WTC11 (cell line): ENCODE results near the gene HNRNPM. TPM values are rescaled to one million over a fixed set of nuclear protein-coding genes. Genes with fewer than 3 reads are reported as not detected.

ENCODE experiments used
- ATAC-seq: fragments of 200-7000 bp; cut with Tn5 transposase; 2 replicates; pipeline ENCODE4 v1.10.0; 2021; ENCODE audit warnings: mild to moderate bottlenecking, moderate library complexity
- CTCF ChIA-PET: fragments of 300-600 bp; sonication (Branson Sonifier 250); formaldehyde crosslinking; loops from one replicate; lab custom pipeline; 2021; ENCODE audit warnings: antibody characterized with exemption; lab: Charles Lee
- POLR2A ChIA-PET: fragments of 350-600 bp; sonication (Branson Sonifier 250); formaldehyde crosslinking; loops from one replicate; lab custom pipeline; 2021; ENCODE audit warnings: antibody characterized with exemption; lab: Charles Lee
- DNase-seq: peaks from one replicate; pipeline ENCODE4 v3.0.0; 2021; ENCODE audit warnings: low spot score
- H3K27ac Mint-ChIP-seq: 2 replicates; pipeline ENCODE4 v1.8.0; 2021; ENCODE audit warnings: mixed read lengths
- H3K27me3 Mint-ChIP-seq: 2 replicates; pipeline ENCODE4 v1.8.0; 2021; ENCODE audit warnings: low read depth, mild to moderate bottlenecking, moderate library complexity, mixed read lengths
- H3K36me3 Mint-ChIP-seq: 2 replicates; pipeline ENCODE4 v1.8.0; 2021; ENCODE audit warnings: mixed read lengths
- H3K4me1 Mint-ChIP-seq: 2 replicates; pipeline ENCODE4 v1.8.0; 2022; ENCODE audit warnings: mixed read lengths
- H3K4me3 Mint-ChIP-seq: 2 replicates; pipeline ENCODE4 v1.8.0; 2021; ENCODE audit warnings: mild to moderate bottlenecking, moderate library complexity, mixed read lengths
- H3K9me3 Mint-ChIP-seq: 2 replicates; pipeline ENCODE4 v1.8.0; 2021; ENCODE audit warnings: mixed read lengths
- ATF1 ChIP-seq: sonication (generic); formaldehyde crosslinking; IDR thresholded peaks from 2 replicates; pipeline ENCODE4 v1.8.1; 2023; ENCODE audit warnings: mild to moderate bottlenecking, moderate library complexity, missing genetic modification reagents
- CBFB ChIP-seq: sonication (generic); formaldehyde crosslinking; IDR thresholded peaks from 2 replicates; pipeline ENCODE4 v1.8.1; 2022; ENCODE audit warnings: mild to moderate bottlenecking, low read depth, missing genetic modification reagents
- CREB1 ChIP-seq: sonication (generic); formaldehyde crosslinking; IDR thresholded peaks from 2 replicates; pipeline ENCODE4 v1.8.0; 2023; ENCODE audit warnings: mild to moderate bottlenecking, missing genetic modification reagents
- EMX1 ChIP-seq: fragments of 250-450 bp; sonication (Bioruptor Pico); IDR thresholded peaks from 2 replicates; pipeline ENCODE4 v1.8.0; 2021; ENCODE audit warnings: mild to moderate bottlenecking
- FOXJ3 ChIP-seq: sonication (generic); formaldehyde crosslinking; IDR thresholded peaks from 2 replicates; pipeline ENCODE4 v1.9.0; 2021; ENCODE audit warnings: missing genetic modification reagents, mild to moderate bottlenecking, borderline replicate concordance
- FOXK1 ChIP-seq: sonication (generic); formaldehyde crosslinking; IDR thresholded peaks from 2 replicates; pipeline ENCODE4 v1.8.0; 2022; ENCODE audit warnings: mild to moderate bottlenecking, moderate library complexity, missing genetic modification reagents
- GTF2I ChIP-seq: fragments of 250-450 bp; sonication (Bioruptor Pico); conservative IDR thresholded peaks from 2 replicates; pipeline ENCODE4 v1.4.0; 2021; ENCODE audit warnings: mild to moderate bottlenecking
- IRF2 ChIP-seq: sonication (generic); formaldehyde crosslinking; IDR thresholded peaks from 2 replicates; pipeline ENCODE4 v1.8.0; 2022; ENCODE audit warnings: low read depth, missing genetic modification reagents, borderline replicate concordance
- JUN ChIP-seq: sonication (generic); formaldehyde crosslinking; IDR thresholded peaks from 2 replicates; pipeline ENCODE4 v1.8.0; 2023; ENCODE audit warnings: mild to moderate bottlenecking, missing genetic modification reagents
- NFE2L1 ChIP-seq: sonication (generic); formaldehyde crosslinking; IDR thresholded peaks from 2 replicates; pipeline ENCODE4 v1.8.1; 2023; ENCODE audit warnings: missing genetic modification reagents
- NFYB ChIP-seq: sonication (generic); formaldehyde crosslinking; conservative IDR thresholded peaks from 2 replicates; pipeline ENCODE4 v1.8.0; 2022; ENCODE audit warnings: low read depth, missing genetic modification reagents
- NR3C1 ChIP-seq: sonication (generic); formaldehyde crosslinking; conservative IDR thresholded peaks from 2 replicates; pipeline ENCODE4 v1.8.1; 2023; ENCODE audit warnings: low read depth, mild to moderate bottlenecking, missing genetic modification reagents
- RORB ChIP-seq: fragments of 250-450 bp; sonication (Bioruptor Pico); IDR thresholded peaks from 2 replicates; pipeline ENCODE4 v1.9.0; 2021; ENCODE audit warnings: mild to moderate bottlenecking
- SMAD3 ChIP-seq: sonication (generic); formaldehyde crosslinking; IDR thresholded peaks from 2 replicates; pipeline ENCODE4 v1.8.0; 2022; ENCODE audit warnings: missing genetic modification reagents, mild to moderate bottlenecking, borderline replicate concordance
- TEAD1 ChIP-seq: sonication (generic); formaldehyde crosslinking; IDR thresholded peaks from 2 replicates; pipeline ENCODE4 v1.8.0; 2022; ENCODE audit warnings: mild to moderate bottlenecking, missing genetic modification reagents
- ZNF219 ChIP-seq: sonication (generic); formaldehyde crosslinking; IDR thresholded peaks from 2 replicates; pipeline ENCODE4 v1.8.0; 2023; ENCODE audit warnings: missing genetic modification reagents, mild to moderate bottlenecking, borderline replicate concordance
- ZNF317 ChIP-seq: sonication (generic); formaldehyde crosslinking; IDR thresholded peaks from 2 replicates; pipeline ENCODE4 v1.8.1; 2023; ENCODE audit warnings: low read depth, mild to moderate bottlenecking, moderate library complexity, missing genetic modification reagents, borderline replicate concordance
- ZNF671 ChIP-seq: fragments of 250-450 bp; sonication (Bioruptor Pico); IDR thresholded peaks from 2 replicates; pipeline ENCODE4 v1.8.0; 2021; ENCODE audit warnings: mild to moderate bottlenecking
- total RNA-seq: library from RNA; stranded (reverse); gene quantifications from 3 replicates; pipeline ENCODE4 v1.2.3, GENCODE V29; 2021
- TF ChIP-seq, protein P1 (sequence below): fragments of 250-450 bp; sonication (Bioruptor Pico); IDR thresholded peaks from 2 replicates; pipeline ENCODE4 v1.9.0; 2021; ENCODE audit warnings: moderate library complexity, mild to moderate bottlenecking, inconsistent platforms, borderline replicate concordance
- TF ChIP-seq, protein P2 (sequence below): sonication (generic); formaldehyde crosslinking; conservative IDR thresholded peaks from 2 replicates; pipeline ENCODE4 v1.8.1; 2023; ENCODE audit warnings: mild to moderate bottlenecking, low read depth, missing genetic modification reagents, moderate library complexity
- TF ChIP-seq, protein P3 (sequence below): sonication (generic); formaldehyde crosslinking; IDR thresholded peaks from 2 replicates; pipeline ENCODE4 v1.8.0; 2023; ENCODE audit warnings: mild to moderate bottlenecking, missing genetic modification reagents
- TF ChIP-seq, protein P4 (sequence below): fragments of 250-450 bp; sonication (Bioruptor Pico); IDR thresholded peaks from 2 replicates; pipeline ENCODE4 v1.8.0; 2021; ENCODE audit warnings: mild to moderate bottlenecking
- TF ChIP-seq, protein P5 (sequence below): fragments of 200-600 bp; IDR thresholded peaks from 2 replicates; pipeline ENCODE4 v1.8.0; 2022; ENCODE audit warnings: antibody characterized with exemption
- TF ChIP-seq, protein P6 (sequence below): sonication (generic); formaldehyde crosslinking; conservative IDR thresholded peaks from 2 replicates; pipeline ENCODE4 v1.8.1; 2022; ENCODE audit warnings: mild to moderate bottlenecking, missing genetic modification reagents

Gene HNRNPM
- total RNA-seq, 1 experiment from 2014 or later: 416 TPM

DNA sequence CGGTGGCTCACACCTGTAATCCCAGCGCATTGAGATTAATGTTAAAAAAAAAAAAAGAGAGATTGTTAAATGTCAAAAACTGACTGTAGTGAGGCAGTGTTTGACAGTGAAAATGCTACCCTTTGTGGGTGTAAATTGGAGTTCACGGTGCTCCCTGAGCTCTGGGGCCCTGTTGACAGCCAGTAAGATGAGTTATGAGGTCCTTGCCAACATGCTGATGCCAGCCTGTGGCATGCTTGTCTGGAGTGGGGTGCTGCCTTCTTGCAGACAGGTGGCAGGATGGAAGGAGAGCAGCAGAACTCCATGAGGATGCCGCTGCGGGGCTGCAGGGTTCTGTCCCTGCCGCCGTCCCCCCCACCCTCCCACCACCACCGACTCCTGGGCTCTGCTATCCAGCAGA is 31.7 kb downstream of the HNRNPM start (continued):
- no peak for TF ChIP-seq IRF2 (CRISPR knock-in tag)
- TF ChIP-seq FOXJ3 (CRISPR knock-in tag): no peak
- TF ChIP-seq, protein P1, sequence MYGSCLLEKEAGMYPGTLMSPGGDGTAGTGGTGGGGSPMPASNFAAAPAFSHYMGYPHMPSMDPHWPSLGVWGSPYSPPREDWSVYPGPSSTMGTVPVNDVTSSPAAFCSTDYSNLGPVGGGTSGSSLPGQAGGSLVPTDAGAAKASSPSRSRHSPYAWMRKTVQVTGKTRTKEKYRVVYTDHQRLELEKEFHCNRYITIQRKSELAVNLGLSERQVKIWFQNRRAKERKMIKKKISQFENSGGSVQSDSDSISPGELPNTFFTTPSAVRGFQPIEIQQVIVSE: no peak
- TF ChIP-seq CREB1 (CRISPR knock-in tag): no peak
- no peak for TF ChIP-seq CBFB
- TF ChIP-seq, protein P2, sequence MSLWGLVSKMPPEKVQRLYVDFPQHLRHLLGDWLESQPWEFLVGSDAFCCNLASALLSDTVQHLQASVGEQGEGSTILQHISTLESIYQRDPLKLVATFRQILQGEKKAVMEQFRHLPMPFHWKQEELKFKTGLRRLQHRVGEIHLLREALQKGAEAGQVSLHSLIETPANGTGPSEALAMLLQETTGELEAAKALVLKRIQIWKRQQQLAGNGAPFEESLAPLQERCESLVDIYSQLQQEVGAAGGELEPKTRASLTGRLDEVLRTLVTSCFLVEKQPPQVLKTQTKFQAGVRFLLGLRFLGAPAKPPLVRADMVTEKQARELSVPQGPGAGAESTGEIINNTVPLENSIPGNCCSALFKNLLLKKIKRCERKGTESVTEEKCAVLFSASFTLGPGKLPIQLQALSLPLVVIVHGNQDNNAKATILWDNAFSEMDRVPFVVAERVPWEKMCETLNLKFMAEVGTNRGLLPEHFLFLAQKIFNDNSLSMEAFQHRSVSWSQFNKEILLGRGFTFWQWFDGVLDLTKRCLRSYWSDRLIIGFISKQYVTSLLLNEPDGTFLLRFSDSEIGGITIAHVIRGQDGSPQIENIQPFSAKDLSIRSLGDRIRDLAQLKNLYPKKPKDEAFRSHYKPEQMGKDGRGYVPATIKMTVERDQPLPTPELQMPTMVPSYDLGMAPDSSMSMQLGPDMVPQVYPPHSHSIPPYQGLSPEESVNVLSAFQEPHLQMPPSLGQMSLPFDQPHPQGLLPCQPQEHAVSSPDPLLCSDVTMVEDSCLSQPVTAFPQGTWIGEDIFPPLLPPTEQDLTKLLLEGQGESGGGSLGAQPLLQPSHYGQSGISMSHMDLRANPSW (CRISPR knock-in tag): no peak
- no peak for TF ChIP-seq ZNF671 (CRISPR knock-in tag)
- TF ChIP-seq, protein P3, sequence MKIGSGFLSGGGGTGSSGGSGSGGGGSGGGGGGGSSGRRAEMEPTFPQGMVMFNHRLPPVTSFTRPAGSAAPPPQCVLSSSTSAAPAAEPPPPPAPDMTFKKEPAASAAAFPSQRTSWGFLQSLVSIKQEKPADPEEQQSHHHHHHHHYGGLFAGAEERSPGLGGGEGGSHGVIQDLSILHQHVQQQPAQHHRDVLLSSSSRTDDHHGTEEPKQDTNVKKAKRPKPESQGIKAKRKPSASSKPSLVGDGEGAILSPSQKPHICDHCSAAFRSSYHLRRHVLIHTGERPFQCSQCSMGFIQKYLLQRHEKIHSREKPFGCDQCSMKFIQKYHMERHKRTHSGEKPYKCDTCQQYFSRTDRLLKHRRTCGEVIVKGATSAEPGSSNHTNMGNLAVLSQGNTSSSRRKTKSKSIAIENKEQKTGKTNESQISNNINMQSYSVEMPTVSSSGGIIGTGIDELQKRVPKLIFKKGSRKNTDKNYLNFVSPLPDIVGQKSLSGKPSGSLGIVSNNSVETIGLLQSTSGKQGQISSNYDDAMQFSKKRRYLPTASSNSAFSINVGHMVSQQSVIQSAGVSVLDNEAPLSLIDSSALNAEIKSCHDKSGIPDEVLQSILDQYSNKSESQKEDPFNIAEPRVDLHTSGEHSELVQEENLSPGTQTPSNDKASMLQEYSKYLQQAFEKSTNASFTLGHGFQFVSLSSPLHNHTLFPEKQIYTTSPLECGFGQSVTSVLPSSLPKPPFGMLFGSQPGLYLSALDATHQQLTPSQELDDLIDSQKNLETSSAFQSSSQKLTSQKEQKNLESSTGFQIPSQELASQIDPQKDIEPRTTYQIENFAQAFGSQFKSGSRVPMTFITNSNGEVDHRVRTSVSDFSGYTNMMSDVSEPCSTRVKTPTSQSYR (CRISPR knock-in tag): no peak

DNA sequence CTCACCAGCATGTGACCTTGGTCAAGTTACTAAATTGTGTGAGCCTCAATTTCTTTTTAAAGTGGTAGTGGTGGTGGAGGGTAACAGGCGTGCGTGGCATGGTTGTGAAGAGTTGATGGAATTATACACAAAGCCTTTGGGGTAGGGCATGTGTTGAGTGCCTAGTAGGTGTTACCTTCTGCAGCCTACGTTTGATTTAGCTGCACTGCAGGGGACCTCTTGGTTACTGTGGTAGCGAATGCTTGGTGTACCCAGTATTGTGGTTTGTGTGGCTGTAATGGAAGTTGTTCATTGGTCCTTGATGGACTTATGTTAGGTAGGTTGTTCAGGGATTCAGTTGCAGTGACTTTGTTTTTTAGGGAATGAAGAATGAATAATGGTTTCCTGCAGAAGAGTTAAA is 33.1 kb downstream of the HNRNPM start:
- H3K4me3 Mint-ChIP-seq: no peak overlapping the region
- no peaks in the 10 kb centered on the region for H3K9me3 Mint-ChIP-seq
- ChIA-PET POLR2A (no interaction called here), CTCF (no interaction called here)
- H3K4me1 Mint-ChIP-seq: peaks cover 11% of the 10 kb centered on the region; the same call in 1 of the 2 replicates
- H3K36me3 Mint-ChIP-seq: peaks cover 85% of the 10 kb centered on the region
- ATAC-seq (no peak), DNase-seq (no peak)
- TF ChIP-seq NR3C1 (CRISPR knock-in tag): no peak
- no peak for TF ChIP-seq JUN (CRISPR knock-in tag)
- no peak for TF ChIP-seq RORB
- TF ChIP-seq TEAD1 (CRISPR knock-in tag): no peak
- no peak for TF ChIP-seq FOXK1 (CRISPR knock-in tag)
- no peak for TF ChIP-seq SMAD3 (CRISPR knock-in tag)
- no peak for TF ChIP-seq GTF2I (CRISPR knock-in tag)
- TF ChIP-seq, protein P3 (CRISPR knock-in tag): no peak
- no peak for TF ChIP-seq ZNF219 (CRISPR knock-in tag)
- TF ChIP-seq, protein P4, sequence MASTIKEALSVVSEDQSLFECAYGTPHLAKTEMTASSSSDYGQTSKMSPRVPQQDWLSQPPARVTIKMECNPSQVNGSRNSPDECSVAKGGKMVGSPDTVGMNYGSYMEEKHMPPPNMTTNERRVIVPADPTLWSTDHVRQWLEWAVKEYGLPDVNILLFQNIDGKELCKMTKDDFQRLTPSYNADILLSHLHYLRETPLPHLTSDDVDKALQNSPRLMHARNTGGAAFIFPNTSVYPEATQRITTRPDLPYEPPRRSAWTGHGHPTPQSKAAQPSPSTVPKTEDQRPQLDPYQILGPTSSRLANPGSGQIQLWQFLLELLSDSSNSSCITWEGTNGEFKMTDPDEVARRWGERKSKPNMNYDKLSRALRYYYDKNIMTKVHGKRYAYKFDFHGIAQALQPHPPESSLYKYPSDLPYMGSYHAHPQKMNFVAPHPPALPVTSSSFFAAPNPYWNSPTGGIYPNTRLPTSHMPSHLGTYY: no peak
- no peak for TF ChIP-seq EMX1
- no peak for TF ChIP-seq ATF1 (CRISPR knock-in tag)
- no peak for TF ChIP-seq ZNF317 (CRISPR knock-in tag)
- TF ChIP-seq, protein P5, sequence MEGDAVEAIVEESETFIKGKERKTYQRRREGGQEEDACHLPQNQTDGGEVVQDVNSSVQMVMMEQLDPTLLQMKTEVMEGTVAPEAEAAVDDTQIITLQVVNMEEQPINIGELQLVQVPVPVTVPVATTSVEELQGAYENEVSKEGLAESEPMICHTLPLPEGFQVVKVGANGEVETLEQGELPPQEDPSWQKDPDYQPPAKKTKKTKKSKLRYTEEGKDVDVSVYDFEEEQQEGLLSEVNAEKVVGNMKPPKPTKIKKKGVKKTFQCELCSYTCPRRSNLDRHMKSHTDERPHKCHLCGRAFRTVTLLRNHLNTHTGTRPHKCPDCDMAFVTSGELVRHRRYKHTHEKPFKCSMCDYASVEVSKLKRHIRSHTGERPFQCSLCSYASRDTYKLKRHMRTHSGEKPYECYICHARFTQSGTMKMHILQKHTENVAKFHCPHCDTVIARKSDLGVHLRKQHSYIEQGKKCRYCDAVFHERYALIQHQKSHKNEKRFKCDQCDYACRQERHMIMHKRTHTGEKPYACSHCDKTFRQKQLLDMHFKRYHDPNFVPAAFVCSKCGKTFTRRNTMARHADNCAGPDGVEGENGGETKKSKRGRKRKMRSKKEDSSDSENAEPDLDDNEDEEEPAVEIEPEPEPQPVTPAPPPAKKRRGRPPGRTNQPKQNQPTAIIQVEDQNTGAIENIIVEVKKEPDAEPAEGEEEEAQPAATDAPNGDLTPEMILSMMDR: no peak
- TF ChIP-seq NFE2L1: no peak
- TF ChIP-seq, protein P6, sequence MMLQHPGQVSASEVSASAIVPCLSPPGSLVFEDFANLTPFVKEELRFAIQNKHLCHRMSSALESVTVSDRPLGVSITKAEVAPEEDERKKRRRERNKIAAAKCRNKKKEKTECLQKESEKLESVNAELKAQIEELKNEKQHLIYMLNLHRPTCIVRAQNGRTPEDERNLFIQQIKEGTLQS: no peak
- no peak for TF ChIP-seq NFYB (CRISPR knock-in tag)
- H3K27me3 Mint-ChIP-seq: no peaks in the 10 kb centered on the region
- H3K27ac Mint-ChIP-seq: peak overlapping the region; percentile 73
